DOHH2 (cell line): ENCODE data around the gene SMAD7.

Experiments
- H3F3A ChIP-seq: fragments of 200-600 bp; sonication (generic), shearing (Covaris generic); 2 replicates; pipeline ENCODE4 v1.6.0; 2016; ENCODE audit warnings: antibody characterized with exemption, mild to moderate bottlenecking; ENCODE audit not compliant: control insufficient read depth, insufficient read depth
- H3K27ac ChIP-seq: fragments of 200-600 bp; sonication (generic); 2 replicates; pipeline ENCODE4 v1.5.1; 2014; ENCODE audit warnings: low read depth, mild to moderate bottlenecking, low read length, moderate library complexity
- H3K27me3 ChIP-seq: fragments of 200-600 bp; sonication (generic); 2 replicates; pipeline ENCODE4 v1.6.1; 2014; ENCODE audit warnings: mild to moderate bottlenecking, low read length, mixed read lengths; ENCODE audit not compliant: control insufficient read depth
- H3K36me3 ChIP-seq: fragments of 200-600 bp; sonication (generic); 2 replicates; pipeline ENCODE4 v1.6.1; 2014; ENCODE audit warnings: mild to moderate bottlenecking, low read length, moderate library complexity, mixed read lengths; ENCODE audit not compliant: control insufficient read depth
- H3K4me1 ChIP-seq: fragments of 200-600 bp; sonication (generic); 2 replicates; pipeline ENCODE4 v1.6.1; 2014; ENCODE audit warnings: mild to moderate bottlenecking, low read length, mixed read lengths; ENCODE audit not compliant: control insufficient read depth
- H3K4me2 ChIP-seq: fragments of 200-600 bp; sonication (generic); 2 replicates; pipeline ENCODE4 v1.6.0; 2014; ENCODE audit warnings: mild to moderate bottlenecking, low read length, moderate library complexity
- H3K4me3 ChIP-seq: fragments of 200-600 bp; sonication (generic); 2 replicates; pipeline ENCODE4 v1.5.1; 2014; ENCODE audit warnings: mild to moderate bottlenecking, low read length, mixed read lengths
- H3K79me2 ChIP-seq: fragments of 200-600 bp; sonication (generic); 2 replicates; pipeline ENCODE4 v1.6.1; 2014; ENCODE audit warnings: mild to moderate bottlenecking, low read length, mixed read lengths; ENCODE audit not compliant: control insufficient read depth
- H3K9me2 ChIP-seq: fragments of 200-600 bp; sonication (generic); replicated peaks from 2 replicates; pipeline ENCODE4 v1.6.1; 2014; ENCODE audit warnings: mild to moderate bottlenecking, low read length, mixed read lengths; ENCODE audit not compliant: control insufficient read depth
- H3K9me3 ChIP-seq: fragments of 200-600 bp; sonication (generic); 2 replicates; pipeline ENCODE4 v1.6.1; 2014; ENCODE audit warnings: antibody characterized with exemption, low read length, mixed read lengths; ENCODE audit not compliant: control insufficient read depth, insufficient read depth
- H4K20me1 ChIP-seq: fragments of 200-600 bp; sonication (generic); 2 replicates; pipeline ENCODE4 v1.6.0; 2014; ENCODE audit warnings: low read depth, mild to moderate bottlenecking, antibody characterized with exemption, low read length, moderate library complexity; ENCODE audit not compliant: control insufficient read depth, insufficient read depth
- CTCF ChIP-seq: fragments of 200-600 bp; sonication (generic); IDR thresholded peaks from one replicate; pipeline ENCODE4 v1.5.1; 2014; ENCODE audit warnings: antibody characterized with exemption, mild to moderate bottlenecking, low read depth, low read length; ENCODE audit not compliant: poor library complexity, severe bottlenecking
- EZH2phosphoT487 ChIP-seq: fragments of 200-600 bp; sonication (generic); IDR thresholded peaks from 2 replicates; pipeline ENCODE4 v1.6.1; 2017; ENCODE audit warnings: borderline replicate concordance, mild to moderate bottlenecking, antibody characterized with exemption, low read length, moderate library complexity, mixed read lengths

Gene SMAD7

DNA sequence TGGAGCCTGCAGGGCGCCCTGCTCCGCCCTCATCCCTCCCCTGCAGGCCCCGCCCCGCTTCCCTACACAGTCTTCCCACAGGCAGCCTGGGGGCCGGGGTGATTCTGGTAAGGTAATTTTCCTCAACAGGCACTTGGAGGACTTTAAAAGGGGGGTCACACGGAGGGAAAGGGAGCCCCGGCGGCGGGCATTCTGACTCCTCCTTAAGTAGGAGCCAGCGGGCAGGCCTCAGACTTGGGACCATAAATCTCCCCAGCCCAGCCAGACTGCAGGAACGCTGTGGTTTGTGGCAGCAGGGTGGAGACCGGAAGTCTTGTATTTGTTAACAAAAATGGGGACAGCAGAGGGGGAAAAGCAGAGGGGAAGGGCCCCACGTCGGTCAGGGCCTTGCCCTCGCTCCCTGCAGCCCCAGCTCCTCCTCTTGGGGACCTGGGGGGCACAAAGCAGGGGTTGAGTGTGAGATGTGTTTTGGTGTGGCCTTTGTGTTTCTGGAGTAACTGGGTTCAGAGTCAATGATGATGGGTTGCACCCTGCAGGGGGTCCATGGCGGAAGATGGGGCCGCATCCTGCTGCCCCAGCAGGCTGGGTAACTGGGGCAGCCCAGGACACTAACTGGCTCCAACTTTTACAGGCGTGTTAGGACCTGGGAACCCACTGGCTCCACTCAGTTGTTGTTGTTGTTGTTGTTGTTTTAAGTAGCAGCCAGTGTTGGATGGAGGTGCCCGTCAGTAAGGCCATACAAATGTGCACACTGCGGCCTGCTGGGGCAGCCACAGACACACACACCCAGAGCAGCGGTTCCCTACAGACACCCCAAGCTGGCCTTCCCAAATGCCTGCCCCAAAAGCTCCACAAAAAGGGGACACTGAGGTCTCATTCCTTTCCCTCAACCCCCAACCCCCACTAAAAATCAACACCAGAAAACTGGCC, 27.7 kb downstream of the SMAD7 start:
- H3K9me2 ChIP-seq: no peaks in the 10 kb centered on the region
- H3K4me1 ChIP-seq: peaks cover 50% of the 10 kb centered on the region
- peak overlapping the region; percentile 22 for H3K4me2 ChIP-seq
- peaks cover 9% of the 10 kb centered on the region for H3K27me3 ChIP-seq
- H3F3A ChIP-seq: no peaks in the 10 kb centered on the region
- H3K27ac ChIP-seq: no peak overlapping the region
- no peak overlapping the region for H3K4me3 ChIP-seq
- H3K79me2 ChIP-seq: no peaks in the 10 kb centered on the region
- no peaks in the 10 kb centered on the region for H3K9me3 ChIP-seq
- H3K36me3 ChIP-seq: no peaks in the 10 kb centered on the region
- no peak for TF ChIP-seq EZH2phosphoT487
- no peak for TF ChIP-seq CTCF
- no peaks in the 10 kb centered on the region for H4K20me1 ChIP-seq

DNA sequence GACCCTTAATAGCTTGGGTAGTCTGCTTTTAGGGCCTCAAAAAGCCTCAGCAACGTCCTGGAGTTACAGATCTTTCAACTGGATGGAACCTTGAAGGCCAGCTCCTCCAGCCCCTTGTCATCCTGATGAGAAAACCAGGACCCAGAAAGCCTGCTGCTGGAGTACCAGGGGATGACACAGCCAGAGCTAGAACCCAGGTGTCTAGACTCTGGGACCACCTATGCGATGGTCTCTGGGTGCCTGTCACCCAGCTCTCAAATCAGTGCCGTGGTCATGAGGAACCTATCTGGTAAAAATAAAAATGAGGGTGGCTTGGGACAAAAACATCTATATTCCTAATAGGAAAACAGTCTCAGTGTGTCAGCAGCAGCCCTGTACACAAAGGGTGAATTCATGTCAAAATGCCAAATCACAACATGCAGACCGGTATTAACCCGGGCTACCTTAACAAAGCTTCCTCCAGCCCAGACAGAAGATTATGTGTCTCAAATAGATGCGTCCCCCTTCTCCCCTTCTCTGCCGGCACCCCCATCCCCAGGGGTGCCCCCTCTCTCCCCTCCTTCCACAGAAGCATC, 28.5 kb downstream of the SMAD7 start:
- Histone ChIP-seq H3K27me3 (peaks cover 16% of the 10 kb centered on the region), H3K4me2 (no peak overlapping the region), H3K9me2 (no peaks in the 10 kb centered on the region), H3K9me3 (no peaks in the 10 kb centered on the region), H3K4me1 (peaks cover 46% of the 10 kb centered on the region), H3K27ac (no peak overlapping the region), H3K79me2 (no peaks in the 10 kb centered on the region), H3K36me3 (no peaks in the 10 kb centered on the region), H3F3A (no peaks in the 10 kb centered on the region), H3K4me3 (no peak overlapping the region), H4K20me1 (no peaks in the 10 kb centered on the region)
- TF ChIP-seq CTCF: no peak
- TF ChIP-seq EZH2phosphoT487: no peak

DNA sequence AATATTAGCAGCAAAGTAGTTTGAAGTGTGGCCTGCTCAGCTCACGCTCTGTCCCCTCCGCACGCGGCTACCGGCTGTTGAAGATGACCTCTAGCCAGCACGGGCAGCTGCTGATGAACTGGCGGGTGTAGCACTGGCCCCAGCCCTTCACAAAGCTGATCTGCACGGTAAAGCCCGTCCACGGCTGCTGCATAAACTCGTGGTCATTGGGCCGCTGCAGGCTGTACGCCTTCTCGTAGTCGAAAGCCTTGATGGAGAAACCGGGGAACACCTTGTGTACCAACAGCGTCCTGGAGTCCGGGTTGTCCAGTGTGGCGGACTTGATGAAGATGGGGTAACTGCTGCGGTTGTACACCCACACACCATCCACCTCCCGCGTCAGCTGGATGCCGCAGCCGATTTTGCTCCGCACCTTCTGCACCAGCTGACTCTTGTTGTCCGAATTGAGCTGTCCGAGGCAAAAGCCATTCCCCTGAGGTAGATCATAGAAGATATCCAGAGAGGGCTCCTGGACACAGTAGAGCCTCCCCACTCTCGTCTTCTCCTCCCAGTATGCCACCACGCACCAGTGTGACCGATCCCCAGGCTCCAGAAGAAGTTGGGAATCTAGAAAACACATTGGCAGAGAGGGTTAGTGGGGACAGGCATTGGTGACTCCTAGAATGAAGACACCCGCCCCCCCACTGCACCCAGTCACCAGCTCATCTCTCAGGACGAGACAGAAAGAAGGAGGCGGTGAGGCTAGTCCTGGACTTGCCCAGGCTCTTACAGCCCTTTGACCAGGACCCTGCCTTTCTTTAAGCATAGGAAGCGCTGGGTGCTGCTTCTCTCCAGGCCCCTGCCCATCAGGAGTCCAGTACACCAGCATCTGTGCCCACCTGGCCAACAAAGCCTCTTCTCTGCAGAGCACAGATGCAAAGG, 29.2 kb downstream of the SMAD7 start:
- no peaks in the 10 kb centered on the region for H3K9me2 ChIP-seq
- H3K4me2 ChIP-seq: no peak overlapping the region
- no peak overlapping the region for H3K4me3 ChIP-seq
- peaks cover 17% of the 10 kb centered on the region for H3K27me3 ChIP-seq
- TF ChIP-seq CTCF (no peak), EZH2phosphoT487 (no peak)
- no peaks in the 10 kb centered on the region for H3K9me3 ChIP-seq
- H3K27ac ChIP-seq: no peak overlapping the region
- peaks cover 39% of the 10 kb centered on the region for H3K4me1 ChIP-seq
- no peaks in the 10 kb centered on the region for H3K79me2 ChIP-seq
- H3F3A ChIP-seq: no peaks in the 10 kb centered on the region
- no peaks in the 10 kb centered on the region for H3K36me3 ChIP-seq
- H4K20me1 ChIP-seq: no peaks in the 10 kb centered on the region
